K562 (cell line): ENCODE results near the gene TNFSF9.

Source experiments
- CREB1 ChIP-seq, 2 experiments: sonication (generic) in 1 of 2; formaldehyde crosslinking in 1 of 2; IDR thresholded peaks; 2 replicates each; pipeline versions ENCODE4 v1.6.1 to v1.8.0; 2012 to 2022; ENCODE audit warnings: inconsistent platforms in 1 of 2, mild to moderate bottlenecking in 1 of 2, missing genetic modification reagents in 1 of 2, moderate library complexity in 1 of 2
- ERF ChIP-seq: fragments of 450-650 bp; formaldehyde crosslinking; IDR thresholded peaks from 2 replicates; pipeline ENCODE4 v1.4.0; 2020; ENCODE audit warnings: mild to moderate bottlenecking, mixed read lengths
- JUNB ChIP-seq: fragments of 450-650 bp; formaldehyde crosslinking; conservative IDR thresholded peaks from 2 replicates; pipeline ENCODE4 v1.4.0; 2020; ENCODE audit warnings: mild to moderate bottlenecking
- NR3C1 ChIP-seq: sonication (generic); formaldehyde crosslinking; IDR thresholded peaks from 2 replicates; pipeline ENCODE4 v1.8.1; 2022; ENCODE audit warnings: missing genetic modification reagents
- POLR2AphosphoS5 ChIP-seq: IDR thresholded peaks from 2 replicates; pipeline ENCODE4 v1.6.1; 2011; ENCODE audit warnings: mild to moderate bottlenecking, low read depth, low read length, moderate library complexity; ENCODE audit not compliant: control insufficient read depth, insufficient read depth
- TF ChIP-seq, protein P1 (sequence below), 3 experiments: IDR thresholded peaks in 2 of 3; conservative IDR thresholded peaks in 1 of 3; 2 replicates each; pipeline ENCODE4 v1.5.1; 2011 to 2012; ENCODE audit warnings: low read length in 3 of 3, mild to moderate bottlenecking in 3 of 3, control low read depth in 2 of 3, improper control_type of control experiment in 1 of 3, inconsistent platforms in 1 of 3, low read depth in 1 of 3, mixed read lengths in 1 of 3, moderate library complexity in 1 of 3; ENCODE audit not compliant: insufficient read depth in 2 of 3
- TF ChIP-seq, protein P2 (sequence below), 2 experiments: fragments of 450-650 bp; formaldehyde crosslinking in 1 of 2; IDR thresholded peaks; 2 replicates each; pipeline versions ENCODE4 v1.4.0 to v1.6.1; 2014 to 2020; ENCODE audit warnings: mild to moderate bottlenecking in 2 of 2, borderline replicate concordance in 1 of 2, low read depth in 1 of 2

DNA sequence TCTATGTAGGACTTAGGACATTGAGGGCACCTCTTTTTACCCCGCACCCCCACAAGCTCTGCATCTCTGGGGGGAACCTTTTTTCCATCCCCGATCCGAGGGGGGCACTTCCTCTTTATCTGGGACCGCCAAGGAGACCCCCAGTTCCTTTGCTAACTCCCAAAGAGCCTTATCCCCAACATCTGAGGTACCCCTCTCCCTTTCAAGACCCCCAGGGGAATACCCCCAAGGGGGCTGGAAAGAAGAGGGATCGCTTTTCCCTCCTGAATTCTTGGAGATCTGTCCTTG, 1.1 kb downstream of the TNFSF9 start:
- TF ChIP-seq NR3C1 (CRISPR knock-in tag), result no peak
- TF ChIP-seq ERF (CRISPR knock-in tag), result no peak
- no peak for TF ChIP-seq CREB1 (IDR thresholded peaks at IDR 0.05)
- no peak for TF ChIP-seq CREB1 (CRISPR knock-in tag; IDR thresholded peaks at IDR 0.05)
- TF ChIP-seq, protein P1, sequence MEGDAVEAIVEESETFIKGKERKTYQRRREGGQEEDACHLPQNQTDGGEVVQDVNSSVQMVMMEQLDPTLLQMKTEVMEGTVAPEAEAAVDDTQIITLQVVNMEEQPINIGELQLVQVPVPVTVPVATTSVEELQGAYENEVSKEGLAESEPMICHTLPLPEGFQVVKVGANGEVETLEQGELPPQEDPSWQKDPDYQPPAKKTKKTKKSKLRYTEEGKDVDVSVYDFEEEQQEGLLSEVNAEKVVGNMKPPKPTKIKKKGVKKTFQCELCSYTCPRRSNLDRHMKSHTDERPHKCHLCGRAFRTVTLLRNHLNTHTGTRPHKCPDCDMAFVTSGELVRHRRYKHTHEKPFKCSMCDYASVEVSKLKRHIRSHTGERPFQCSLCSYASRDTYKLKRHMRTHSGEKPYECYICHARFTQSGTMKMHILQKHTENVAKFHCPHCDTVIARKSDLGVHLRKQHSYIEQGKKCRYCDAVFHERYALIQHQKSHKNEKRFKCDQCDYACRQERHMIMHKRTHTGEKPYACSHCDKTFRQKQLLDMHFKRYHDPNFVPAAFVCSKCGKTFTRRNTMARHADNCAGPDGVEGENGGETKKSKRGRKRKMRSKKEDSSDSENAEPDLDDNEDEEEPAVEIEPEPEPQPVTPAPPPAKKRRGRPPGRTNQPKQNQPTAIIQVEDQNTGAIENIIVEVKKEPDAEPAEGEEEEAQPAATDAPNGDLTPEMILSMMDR (IDR thresholded peaks at IDR 0.05 in 2 of 3, conservative IDR thresholded peaks at IDR 0.05 in 1 of 3; ENCODE audit: insufficient read depth in 2 of 3, low read depth in 1 of 3, low read length in 3 of 3), result no peak
- TF ChIP-seq JUNB (CRISPR knock-in tag), result no peak
- TF ChIP-seq POLR2AphosphoS5, result no peak
- TF ChIP-seq, protein P2, sequence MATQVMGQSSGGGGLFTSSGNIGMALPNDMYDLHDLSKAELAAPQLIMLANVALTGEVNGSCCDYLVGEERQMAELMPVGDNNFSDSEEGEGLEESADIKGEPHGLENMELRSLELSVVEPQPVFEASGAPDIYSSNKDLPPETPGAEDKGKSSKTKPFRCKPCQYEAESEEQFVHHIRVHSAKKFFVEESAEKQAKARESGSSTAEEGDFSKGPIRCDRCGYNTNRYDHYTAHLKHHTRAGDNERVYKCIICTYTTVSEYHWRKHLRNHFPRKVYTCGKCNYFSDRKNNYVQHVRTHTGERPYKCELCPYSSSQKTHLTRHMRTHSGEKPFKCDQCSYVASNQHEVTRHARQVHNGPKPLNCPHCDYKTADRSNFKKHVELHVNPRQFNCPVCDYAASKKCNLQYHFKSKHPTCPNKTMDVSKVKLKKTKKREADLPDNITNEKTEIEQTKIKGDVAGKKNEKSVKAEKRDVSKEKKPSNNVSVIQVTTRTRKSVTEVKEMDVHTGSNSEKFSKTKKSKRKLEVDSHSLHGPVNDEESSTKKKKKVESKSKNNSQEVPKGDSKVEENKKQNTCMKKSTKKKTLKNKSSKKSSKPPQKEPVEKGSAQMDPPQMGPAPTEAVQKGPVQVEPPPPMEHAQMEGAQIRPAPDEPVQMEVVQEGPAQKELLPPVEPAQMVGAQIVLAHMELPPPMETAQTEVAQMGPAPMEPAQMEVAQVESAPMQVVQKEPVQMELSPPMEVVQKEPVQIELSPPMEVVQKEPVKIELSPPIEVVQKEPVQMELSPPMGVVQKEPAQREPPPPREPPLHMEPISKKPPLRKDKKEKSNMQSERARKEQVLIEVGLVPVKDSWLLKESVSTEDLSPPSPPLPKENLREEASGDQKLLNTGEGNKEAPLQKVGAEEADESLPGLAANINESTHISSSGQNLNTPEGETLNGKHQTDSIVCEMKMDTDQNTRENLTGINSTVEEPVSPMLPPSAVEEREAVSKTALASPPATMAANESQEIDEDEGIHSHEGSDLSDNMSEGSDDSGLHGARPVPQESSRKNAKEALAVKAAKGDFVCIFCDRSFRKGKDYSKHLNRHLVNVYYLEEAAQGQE (IDR thresholded peaks at IDR 0.05; ENCODE audit: borderline replicate concordance), result no peak
- TF ChIP-seq, protein P2 (CRISPR knock-in tag; IDR thresholded peaks at IDR 0.05; ENCODE audit: low read depth), result no peak
